Tibial artery (tissue), 4 donors: ENCODE data around the gene WFS1.

ENCODE experiments used
- DNase-seq, 2 donors: peaks; one replicate each; pipeline ENCODE4 v3.0.0-alpha.2; 2019
- H3K27ac ChIP-seq, 2 donors: fragments of 200-600 bp; sonication (generic) in 1 of 2; 1 replicate in 1 of 2; 2 replicates in 1 of 2; pipeline ENCODE4 v1.5.1; 2018 to 2019; ENCODE audit warnings: mild to moderate bottlenecking in 1 of 2
- H3K27me3 ChIP-seq, 2 donors: fragments of 200-600 bp; sonication (generic) in 1 of 2; one replicate each; pipeline versions ENCODE4 v1.5.1 to v1.6.0; 2016 to 2019
- H3K36me3 ChIP-seq, 3 donors: fragments of 200-600 bp; sonication (generic) in 2 of 3; one replicate each; pipeline ENCODE4 v1.5.1; 2016 to 2019; ENCODE audit warnings: mild to moderate bottlenecking in 2 of 3
- H3K4me1 ChIP-seq, 4 donors: fragments of 200-600 bp; sonication (generic) in 2 of 4; 1 replicate in 3 of 4; 2 replicates in 1 of 4; pipeline ENCODE4 v1.5.1; 2016 to 2019
- H3K4me3 ChIP-seq, 2 donors: fragments of 200-600 bp; sonication (generic) in 1 of 2; 1 replicate in 1 of 2; 2 replicates in 1 of 2; pipeline ENCODE4 v1.5.1; 2018 to 2019; ENCODE audit warnings: mild to moderate bottlenecking in 2 of 2
- H3K9me3 ChIP-seq, 3 donors: fragments of 200-600 bp; sonication (generic) in 1 of 3; one replicate each; pipeline ENCODE4 v1.5.1; 2016 to 2019
- CTCF ChIP-seq, 2 experiments: fragments of 200-600 bp in 1 of 2; fragments of 450-650 bp in 1 of 2; IDR thresholded peaks; one replicate each; pipeline ENCODE4 v1.5.1; 2017 to 2019; ENCODE audit warnings: antibody characterized with exemption in 2 of 2, mild to moderate bottlenecking in 1 of 2, moderate library complexity in 1 of 2
- intact Hi-C: fragments of 100-400 bp; cut with DNase I; formaldehyde crosslinking; loops from one replicate; pipeline ENCODE4 v1.15.0; 2023; ENCODE audit warnings: low total_unique reads

Gene WFS1

GRCh38 chr4:6337331-6337935 lies 67.8 kb downstream of the WFS1 start:
- H3K4me1 ChIP-seq, result peaks cover 0 to 1% (median 0%) of the 10 kb centered on the region in 4 donors
- H3K4me3 ChIP-seq, result no peak overlapping the region
- no peak overlapping the region for H3K27ac ChIP-seq
- no peak for TF ChIP-seq CTCF (IDR thresholded peaks at IDR 0.05)
- intact Hi-C loops, result no loop called here
- no peak for DNase-seq
- no peaks in the 10 kb centered on the region for H3K36me3 ChIP-seq
- H3K9me3 ChIP-seq, result no peaks in the 10 kb centered on the region
- H3K27me3 ChIP-seq, result peaks cover 0 to 87% of the 10 kb centered on the region in 2 donors

GRCh38 chr4:6338175-6338950 lies 68.7 kb downstream of the WFS1 start:
- H3K9me3 ChIP-seq, result no peaks in the 10 kb centered on the region
- no peak overlapping the region for H3K4me3 ChIP-seq
- H3K4me1 ChIP-seq, result peaks cover 0 to 2% (median 0%) of the 10 kb centered on the region in 4 donors
- H3K36me3 ChIP-seq, result no peaks in the 10 kb centered on the region
- intact Hi-C loops, result no loop called here
- no peak overlapping the region for H3K27ac ChIP-seq
- no peak for DNase-seq
- H3K27me3 ChIP-seq, result peaks cover 0 to 80% of the 10 kb centered on the region in 2 donors
- no peak for TF ChIP-seq CTCF (IDR thresholded peaks at IDR 0.05)

GRCh38 chr4:6338951-6339817 lies 69.5 kb downstream of the WFS1 start:
- Histone ChIP-seq H3K27ac (no peak overlapping the region), H3K4me1 (peaks cover 0 to 2% (median 0%) of the 10 kb centered on the region in 4 donors), H3K27me3 (peaks cover 0 to 77% of the 10 kb centered on the region in 2 donors), H3K4me3 (no peak overlapping the region), H3K36me3 (no peaks in the 10 kb centered on the region), H3K9me3 (no peaks in the 10 kb centered on the region)
- no peak for TF ChIP-seq CTCF (IDR thresholded peaks at IDR 0.05)
- no peak for DNase-seq
- intact Hi-C loops, result no loop called here

GRCh38 chr4:6339818-6340445 lies 70.3 kb downstream of the WFS1 start:
- intact Hi-C loops, result no loop called here
- Histone ChIP-seq H3K9me3 (no peaks in the 10 kb centered on the region), H3K36me3 (no peaks in the 10 kb centered on the region), H3K4me1 (peaks cover 0 to 2% (median 0%) of the 10 kb centered on the region in 4 donors), H3K27me3 (peaks cover 0 to 71% of the 10 kb centered on the region in 2 donors), H3K4me3 (no peak overlapping the region), H3K27ac (no peak overlapping the region)
- no peak for TF ChIP-seq CTCF (IDR thresholded peaks at IDR 0.05)
- no peak for DNase-seq

- peaks cover 0 to 3% (median 0%) of the 10 kb centered on the region in 3 donors for H3K9me3 ChIP-seq
- H3K27ac ChIP-seq, result no peak overlapping the region
- no peak for TF ChIP-seq CTCF (IDR thresholded peaks at IDR 0.05)
- DNase-seq, result no peak
- no peak overlapping the region for H3K4me3 ChIP-seq
- H3K27me3 ChIP-seq, result peaks cover 0 to 67% of the 10 kb centered on the region in 2 donors
- no peaks in the 10 kb centered on the region for H3K36me3 ChIP-seq
- intact Hi-C loops, result no loop called here
- H3K4me1 ChIP-seq, result peaks cover 0 to 2% (median 0%) of the 10 kb centered on the region in 4 donors
These were observed 70.9 kb downstream of the WFS1 start for GRCh38 chr4:6340446-6341015.
